ENCODE results near the gene MFSD2B. TPM values are rescaled to one million over a fixed set of nuclear protein-coding genes. Genes with fewer than 3 reads are reported as not detected.
A peak's percentile ranks its signal among the peaks of the same experiment; 100 is the strongest.

MFSD2B gene
- total and polyA plus RNA-seq, 2 donors (not counting 1 experiment from before 2014, with no cell fraction given): 0.10 to 0.17 TPM

GRCh38 chr2:24046930-24047702 is 37.2 kb downstream of the MFSD2B start, which contains the start of gene WDCP:
Gene WDCP, minus strand, starts transcription at chr2:24047391. Its CDS starts 7,897 bp downstream, at chr2:24039494.
- peak; percentile 98 to 100 for DNase-seq (ENCODE audit: low read depth in 2 of 2)
- TF ChIP-seq, protein P1, sequence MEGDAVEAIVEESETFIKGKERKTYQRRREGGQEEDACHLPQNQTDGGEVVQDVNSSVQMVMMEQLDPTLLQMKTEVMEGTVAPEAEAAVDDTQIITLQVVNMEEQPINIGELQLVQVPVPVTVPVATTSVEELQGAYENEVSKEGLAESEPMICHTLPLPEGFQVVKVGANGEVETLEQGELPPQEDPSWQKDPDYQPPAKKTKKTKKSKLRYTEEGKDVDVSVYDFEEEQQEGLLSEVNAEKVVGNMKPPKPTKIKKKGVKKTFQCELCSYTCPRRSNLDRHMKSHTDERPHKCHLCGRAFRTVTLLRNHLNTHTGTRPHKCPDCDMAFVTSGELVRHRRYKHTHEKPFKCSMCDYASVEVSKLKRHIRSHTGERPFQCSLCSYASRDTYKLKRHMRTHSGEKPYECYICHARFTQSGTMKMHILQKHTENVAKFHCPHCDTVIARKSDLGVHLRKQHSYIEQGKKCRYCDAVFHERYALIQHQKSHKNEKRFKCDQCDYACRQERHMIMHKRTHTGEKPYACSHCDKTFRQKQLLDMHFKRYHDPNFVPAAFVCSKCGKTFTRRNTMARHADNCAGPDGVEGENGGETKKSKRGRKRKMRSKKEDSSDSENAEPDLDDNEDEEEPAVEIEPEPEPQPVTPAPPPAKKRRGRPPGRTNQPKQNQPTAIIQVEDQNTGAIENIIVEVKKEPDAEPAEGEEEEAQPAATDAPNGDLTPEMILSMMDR (conservative IDR thresholded peaks at IDR 0.05 in 1 of 2, IDR thresholded peaks at IDR 0.05 in 1 of 2; ENCODE audit: low read depth in 1 of 2, low read length in 2 of 2): no peak
- TF ChIP-seq EZH2 (IDR thresholded peaks at IDR 0.05; ENCODE audit: low read length, missing control alignments): no peak
- no peaks in the 10 kb centered on the region for H3K27me3 ChIP-seq (ENCODE audit: control insufficient read depth, insufficient read depth, low read length)
- peak within 1 kb of the TSS; percentile 85 for H2AFZ ChIP-seq (ENCODE audit: low read length)
- H3K36me3 ChIP-seq (ENCODE audit: control insufficient read depth, insufficient read depth, low read length): no peaks in the 10 kb centered on the region
- no peaks in the 10 kb centered on the region for H3K9me3 ChIP-seq (ENCODE audit: control insufficient read depth, insufficient read depth, low read depth, low read length)
- peaks cover 10% of the 10 kb centered on the region for H3K79me2 ChIP-seq (ENCODE audit: control insufficient read depth, insufficient read depth, low read length)
- H3K4me1 ChIP-seq (ENCODE audit: control insufficient read depth, extremely low read depth, insufficient read depth, low read length): peaks cover 2% of the 10 kb centered on the region
- H4K20me1 ChIP-seq (ENCODE audit: control insufficient read depth, extremely low read depth, insufficient read depth, low read length): no peaks in the 10 kb centered on the region
- H3K27ac ChIP-seq (ENCODE audit: insufficient read depth, low read length): no peak within 1 kb of the TSS
- peak within 1 kb of the TSS; percentile 78 to 97 (median 83) for H3K4me3 ChIP-seq (replicated peaks in 1 of 4; ENCODE audit: control extremely low read depth in 1 of 4, insufficient read depth in 1 of 4, low read depth in 3 of 4, low read length in 4 of 4)
- H3K4me2 ChIP-seq (ENCODE audit: extremely low read depth, insufficient read depth, low read length): peak within 1 kb of the TSS; percentile 85
- H3K9ac ChIP-seq (ENCODE audit: insufficient read depth, low read length): peak within 1 kb of the TSS; percentile 50

DNA sequence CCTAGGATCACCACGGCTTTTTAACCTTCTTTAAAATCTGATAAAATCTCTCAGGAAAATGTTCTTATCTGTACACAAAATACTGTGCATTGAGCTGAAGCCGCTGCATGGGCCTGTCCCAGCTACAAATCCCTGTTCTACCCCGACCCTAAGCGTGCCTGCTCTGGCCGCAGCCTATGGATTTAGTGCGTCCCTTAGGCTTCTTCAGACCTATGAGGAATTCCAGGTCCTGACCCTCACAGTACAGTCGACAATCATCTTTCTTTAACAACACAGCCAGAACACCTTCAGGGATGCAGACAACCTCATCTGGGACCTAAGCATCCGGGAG is 37.8 kb downstream of the MFSD2B start:
- H3K4me2 ChIP-seq (ENCODE audit: extremely low read depth, insufficient read depth, low read length): peak overlapping the region; percentile 48
- no peak overlapping the region for H3K27ac ChIP-seq (ENCODE audit: insufficient read depth, low read length)
- H3K27me3 ChIP-seq (ENCODE audit: control insufficient read depth, insufficient read depth, low read length): no peaks in the 10 kb centered on the region
- DNase-seq (ENCODE audit: low read depth in 2 of 2): no peak
- H4K20me1 ChIP-seq (ENCODE audit: control insufficient read depth, extremely low read depth, insufficient read depth, low read length): no peaks in the 10 kb centered on the region
- H2AFZ ChIP-seq (ENCODE audit: low read length): peak overlapping the region; percentile 73
- no peaks in the 10 kb centered on the region for H3K36me3 ChIP-seq (ENCODE audit: control insufficient read depth, insufficient read depth, low read length)
- H3K9ac ChIP-seq (ENCODE audit: insufficient read depth, low read length): no peak overlapping the region
- peaks cover 2% of the 10 kb centered on the region for H3K4me1 ChIP-seq (ENCODE audit: control insufficient read depth, extremely low read depth, insufficient read depth, low read length)
- peak overlapping the region in 2 of 4 experiments; percentile 28 to 97 for H3K4me3 ChIP-seq (replicated peaks in 1 of 4; ENCODE audit: control extremely low read depth in 1 of 4, insufficient read depth in 1 of 4, low read depth in 3 of 4, low read length in 4 of 4)
- H3K9me3 ChIP-seq (ENCODE audit: control insufficient read depth, insufficient read depth, low read depth, low read length): no peaks in the 10 kb centered on the region
- no peak for TF ChIP-seq EZH2 (IDR thresholded peaks at IDR 0.05; ENCODE audit: low read length, missing control alignments)
- TF ChIP-seq, protein P1 (conservative IDR thresholded peaks at IDR 0.05 in 1 of 2, IDR thresholded peaks at IDR 0.05 in 1 of 2; ENCODE audit: low read depth in 1 of 2, low read length in 2 of 2): no peak
- H3K79me2 ChIP-seq (ENCODE audit: control insufficient read depth, insufficient read depth, low read length): peaks cover 10% of the 10 kb centered on the region

GRCh38 chr2:24048769-24049484 is 39.0 kb downstream of the MFSD2B start:
- Histone ChIP-seq H3K36me3 (ENCODE audit: control insufficient read depth, insufficient read depth, low read length) (no peaks in the 10 kb centered on the region), H3K27me3 (ENCODE audit: control insufficient read depth, insufficient read depth, low read length) (no peaks in the 10 kb centered on the region), H4K20me1 (ENCODE audit: control insufficient read depth, extremely low read depth, insufficient read depth, low read length) (no peaks in the 10 kb centered on the region), H3K4me2 (ENCODE audit: extremely low read depth, insufficient read depth, low read length) (peak overlapping the region; percentile 53), H3K27ac (ENCODE audit: insufficient read depth, low read length) (no peak overlapping the region), H3K9ac (ENCODE audit: insufficient read depth, low read length) (no peak overlapping the region), H2AFZ (ENCODE audit: low read length) (peak overlapping the region; percentile 66), H3K9me3 (ENCODE audit: control insufficient read depth, insufficient read depth, low read depth, low read length) (no peaks in the 10 kb centered on the region), H3K4me1 (ENCODE audit: control insufficient read depth, extremely low read depth, insufficient read depth, low read length) (peaks cover 2% of the 10 kb centered on the region), H3K79me2 (ENCODE audit: control insufficient read depth, insufficient read depth, low read length) (peaks cover 10% of the 10 kb centered on the region), H3K4me3 (replicated peaks in 1 of 4; ENCODE audit: control extremely low read depth in 1 of 4, insufficient read depth in 1 of 4, low read depth in 3 of 4, low read length in 4 of 4) (peak overlapping the region; percentile 47 to 73 (median 63))
- DNase-seq (ENCODE audit: low read depth in 2 of 2): no peak
- TF ChIP-seq EZH2 (IDR thresholded peaks at IDR 0.05; ENCODE audit: low read length, missing control alignments): no peak
- TF ChIP-seq, protein P1 (conservative IDR thresholded peaks at IDR 0.05 in 1 of 2, IDR thresholded peaks at IDR 0.05 in 1 of 2; ENCODE audit: low read depth in 1 of 2, low read length in 2 of 2): no peak

Measured in fibroblast of lung (primary cell).